Kidney glomerular epithelial cell (primary cell): Measurements from ENCODE around the gene ITGB1BP1.

ENCODE experiments used
- DNase-seq: peaks from one replicate; lab custom pipeline; 2025; lab: John Stamatoyannopoulos, UW

Gene ITGB1BP1

DNA sequence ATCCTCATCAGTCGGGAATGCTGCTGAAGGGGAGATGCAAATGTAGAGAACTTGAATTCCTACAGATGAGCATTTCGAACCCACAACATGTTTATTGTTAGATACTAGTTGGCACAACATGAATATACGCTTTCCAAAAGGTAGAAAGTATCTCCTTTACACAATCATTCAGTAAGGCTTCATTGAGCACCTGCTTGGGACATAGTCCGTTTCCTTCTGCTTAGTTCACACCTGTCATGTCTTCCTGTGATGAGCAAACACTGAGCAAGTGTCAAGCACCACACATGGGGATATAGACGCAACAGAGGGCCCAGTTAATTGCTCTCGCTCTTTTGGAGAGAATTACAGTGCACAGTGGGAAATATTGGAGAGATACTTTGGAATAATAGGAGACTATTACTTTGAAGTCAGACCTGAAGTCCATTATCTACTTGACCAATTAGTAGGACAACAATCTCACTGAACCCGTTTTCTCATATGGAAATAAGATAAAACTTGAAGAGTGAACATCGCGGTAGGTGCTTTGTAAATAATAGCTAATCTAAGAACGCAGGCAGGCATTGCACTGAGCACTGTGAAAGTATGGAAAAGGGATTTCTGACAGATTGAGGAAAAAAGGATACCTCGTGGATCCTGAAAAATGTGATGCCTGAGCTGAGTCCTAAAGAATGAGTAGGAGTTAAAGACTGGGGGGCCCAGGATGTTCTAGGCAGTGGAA is 1.3 kb upstream of the ITGB1BP1 start:
- DNase-seq: no peak

DNA sequence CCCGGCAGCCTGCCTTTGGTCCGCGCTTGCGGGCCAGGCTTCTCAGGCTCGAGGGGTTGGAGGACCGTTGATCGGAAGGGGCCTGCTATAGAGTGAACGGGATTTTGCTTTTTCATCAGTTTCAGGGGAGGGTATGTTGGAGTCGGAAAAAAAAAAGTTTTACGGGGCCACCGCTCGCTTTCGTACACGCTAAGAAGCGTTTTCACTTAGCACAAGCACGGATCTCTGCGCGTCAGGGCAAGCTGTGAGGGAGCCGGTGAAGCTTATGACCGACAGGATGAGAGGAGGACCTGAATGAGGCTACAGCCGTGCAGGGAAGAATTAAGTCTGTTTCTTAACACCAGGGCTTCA is 569 bp upstream of the ITGB1BP1 start:
- no peak for DNase-seq

DNA sequence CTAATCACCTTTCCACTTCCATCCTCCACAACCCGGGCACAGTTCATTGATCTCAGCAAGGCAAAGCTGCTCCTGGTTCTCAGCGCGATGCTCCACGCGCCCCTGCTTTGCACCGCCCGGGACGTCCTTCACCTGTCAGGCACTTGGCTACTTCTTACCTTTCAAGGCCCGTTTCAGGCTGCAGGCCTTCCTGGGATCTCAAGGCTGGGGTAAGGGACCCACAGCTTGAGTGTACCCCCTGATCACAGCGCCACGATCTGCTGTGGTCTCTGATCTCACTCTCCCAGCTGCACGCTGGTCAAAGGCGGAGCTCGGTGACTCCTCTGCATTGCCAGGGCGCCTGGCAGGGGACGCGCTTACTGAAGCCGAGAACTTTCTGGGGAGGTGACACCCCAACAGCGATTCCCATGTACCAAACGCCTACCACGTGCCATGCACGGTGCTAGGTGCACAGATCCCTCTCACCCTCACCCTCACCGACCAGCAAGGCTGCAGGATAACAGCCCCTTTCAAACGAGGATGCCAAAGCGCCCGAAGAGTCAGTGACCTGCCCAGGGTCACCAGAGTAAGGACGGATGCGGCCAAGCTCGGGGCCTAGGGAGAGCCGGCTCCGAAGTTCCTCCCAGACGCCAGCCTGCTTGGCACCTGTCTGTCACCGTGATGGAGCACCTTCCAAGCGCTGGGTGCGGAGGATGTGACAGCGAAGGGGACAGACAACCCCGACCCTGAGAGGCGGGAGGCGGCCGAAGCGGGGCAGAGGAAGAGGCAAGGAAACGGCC is 818 bp downstream of the ITGB1BP1 start:
- DNase-seq: peak; percentile 34

DNA sequence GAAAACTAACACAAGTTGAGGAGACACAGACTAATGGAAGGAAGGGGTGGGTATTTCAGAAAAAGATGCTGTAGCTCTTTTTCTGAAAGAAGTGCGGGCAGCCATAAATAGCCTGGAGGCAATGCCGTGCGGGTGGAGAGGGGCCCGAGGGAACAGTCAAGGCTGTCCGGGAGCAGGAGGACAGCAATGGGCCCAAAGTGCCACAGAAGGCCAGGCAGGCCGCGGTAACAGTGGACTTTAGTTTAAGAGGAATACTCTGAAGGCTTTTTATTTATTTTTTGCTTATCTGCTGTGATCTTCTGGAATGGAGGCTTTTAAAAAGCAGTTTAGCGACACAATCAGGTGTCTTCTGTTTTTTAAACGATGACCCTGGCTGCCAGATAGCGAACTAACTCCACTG is 2.8 kb downstream of the ITGB1BP1 start:
- no peak for DNase-seq

DNA sequence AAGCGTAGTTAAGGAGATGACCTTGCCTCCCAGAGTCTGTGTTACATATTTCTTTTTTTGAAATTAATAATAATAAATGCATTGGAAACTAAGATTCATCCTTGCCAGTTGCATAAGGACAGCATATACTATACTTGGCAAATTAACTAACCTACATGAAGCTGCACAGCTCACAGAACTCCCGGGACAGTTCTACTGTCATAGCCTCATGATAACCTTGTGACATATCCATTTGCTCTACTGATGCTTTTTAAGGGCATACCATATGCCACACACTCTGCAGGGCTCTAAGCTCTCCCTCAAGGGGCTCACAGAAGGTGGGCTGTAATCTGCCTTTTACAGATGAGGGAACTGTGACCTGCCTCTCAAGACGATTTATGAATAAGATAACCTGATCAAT is 3.8 kb downstream of the ITGB1BP1 start:
- no peak for DNase-seq

DNA sequence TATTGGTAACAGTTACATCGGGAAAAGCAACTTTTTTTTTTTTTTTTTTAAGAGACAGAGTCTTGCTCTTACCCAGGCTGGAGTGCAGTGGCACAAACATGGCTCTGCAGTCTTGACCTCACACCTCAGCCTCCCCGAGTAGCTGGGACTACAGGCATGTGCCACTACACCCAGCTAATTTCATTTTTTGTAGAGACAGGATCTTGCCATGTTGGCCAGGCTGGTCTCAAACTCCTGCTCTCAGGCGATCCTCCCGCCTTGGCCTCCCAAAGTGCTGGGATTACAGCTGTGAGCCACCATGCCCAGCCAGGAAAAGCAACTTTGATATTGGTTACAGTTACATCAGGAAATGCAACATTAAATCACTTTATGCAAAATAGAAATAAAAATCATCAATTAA is 4.6 kb downstream of the ITGB1BP1 start:
- no peak for DNase-seq

DNA sequence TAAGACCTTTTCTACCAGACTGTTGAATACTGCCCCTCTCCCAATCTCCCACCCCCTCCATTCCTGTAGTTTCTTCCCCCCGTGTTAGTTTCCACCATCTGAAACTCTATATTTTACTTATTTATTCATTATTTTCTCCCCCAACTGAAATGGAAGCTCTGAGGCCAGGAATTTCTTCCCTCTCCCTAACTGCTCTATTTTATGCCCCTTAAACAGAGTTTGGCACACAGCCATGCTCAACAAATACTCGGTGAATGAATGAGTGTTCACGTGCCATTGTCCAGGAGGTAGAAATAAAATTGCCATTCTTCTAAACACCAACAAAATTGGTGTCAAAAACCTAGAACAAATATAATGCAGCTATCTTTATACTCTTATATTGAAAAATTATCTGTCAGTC is 5.6 kb downstream of the ITGB1BP1 start:
- no peak for DNase-seq

DNA sequence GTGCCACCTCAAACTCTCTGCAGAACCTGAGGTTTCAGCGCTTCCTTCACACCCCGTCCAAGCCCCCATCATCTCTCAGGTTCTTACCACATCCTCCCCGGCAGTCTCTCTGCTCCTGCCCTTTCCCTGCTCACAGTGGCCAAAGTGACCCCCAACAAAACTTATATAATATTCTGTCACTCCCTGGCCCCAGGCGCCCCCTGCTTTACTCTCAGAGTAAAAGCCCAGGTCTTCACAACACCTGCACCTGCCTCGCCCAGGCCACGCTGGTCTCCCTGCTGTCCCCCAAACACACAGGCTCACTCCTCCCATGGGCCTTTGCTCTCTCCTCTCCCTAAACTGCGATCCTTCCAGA is 6.4 kb downstream of the ITGB1BP1 start:
- no peak for DNase-seq

DNA sequence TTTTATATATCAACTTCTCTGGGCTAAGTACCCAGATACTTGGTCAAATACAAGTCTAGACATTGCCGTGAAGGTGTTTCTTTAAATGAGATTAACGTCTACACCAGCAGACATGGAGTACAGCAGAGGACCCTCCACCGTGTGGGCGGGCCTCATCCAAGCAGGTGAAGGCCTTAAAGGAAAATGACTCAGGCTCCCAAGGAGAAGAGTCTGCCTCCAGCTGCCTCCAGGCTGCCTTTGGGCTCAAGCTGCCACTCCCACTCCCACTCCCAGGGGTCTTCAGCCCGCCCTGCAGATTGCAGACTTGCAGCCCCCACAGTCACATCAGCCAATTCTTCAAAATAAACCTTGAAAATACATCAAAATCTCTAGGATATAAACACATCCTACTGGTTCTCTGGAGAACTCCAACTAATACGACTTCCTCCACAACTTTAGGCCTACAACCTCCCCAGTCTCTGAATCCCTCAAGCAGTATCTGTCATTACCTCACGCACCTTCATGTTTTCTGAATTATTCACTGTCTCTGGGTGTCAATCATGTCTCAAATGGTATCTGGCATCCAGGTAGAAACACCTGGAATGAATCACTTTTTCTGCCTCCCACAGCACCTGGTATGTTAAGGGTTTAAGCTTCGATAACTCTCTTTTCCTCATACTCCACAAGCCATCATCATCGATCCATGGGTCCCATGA is 6.9 kb downstream of the ITGB1BP1 start:
- DNase-seq: no peak

DNA sequence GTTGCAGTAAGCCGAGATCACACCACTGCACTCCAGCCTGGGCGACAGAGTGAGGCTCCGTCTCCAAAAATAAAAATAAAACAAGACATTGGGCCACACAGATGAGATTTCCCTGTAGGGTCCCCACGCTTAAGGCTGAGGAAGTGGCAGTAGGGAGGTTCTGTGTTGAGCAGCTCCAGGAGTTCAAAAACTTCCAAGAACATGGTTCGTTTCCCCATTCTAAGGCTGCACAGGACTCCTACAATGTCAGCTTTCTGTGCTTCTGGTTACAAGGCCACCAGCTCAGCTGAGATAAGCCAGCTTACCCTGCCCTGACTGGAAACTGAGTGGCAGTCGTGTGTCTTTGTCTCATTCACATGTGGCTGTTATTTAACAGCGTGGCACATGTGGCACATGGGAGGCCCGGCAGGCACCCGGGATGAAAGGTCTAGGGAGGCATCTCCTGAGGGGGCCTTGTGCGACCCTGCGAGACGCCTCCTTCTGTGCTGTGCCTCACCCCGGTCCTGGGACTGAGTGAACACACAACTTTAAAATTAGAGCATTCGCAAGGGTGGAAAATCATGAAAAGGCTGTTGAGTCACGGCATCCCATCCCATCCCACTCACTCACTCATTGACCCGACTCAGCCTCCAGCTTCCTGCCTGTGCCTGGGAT is 7.7 kb downstream of the ITGB1BP1 start:
- no peak for DNase-seq

DNA sequence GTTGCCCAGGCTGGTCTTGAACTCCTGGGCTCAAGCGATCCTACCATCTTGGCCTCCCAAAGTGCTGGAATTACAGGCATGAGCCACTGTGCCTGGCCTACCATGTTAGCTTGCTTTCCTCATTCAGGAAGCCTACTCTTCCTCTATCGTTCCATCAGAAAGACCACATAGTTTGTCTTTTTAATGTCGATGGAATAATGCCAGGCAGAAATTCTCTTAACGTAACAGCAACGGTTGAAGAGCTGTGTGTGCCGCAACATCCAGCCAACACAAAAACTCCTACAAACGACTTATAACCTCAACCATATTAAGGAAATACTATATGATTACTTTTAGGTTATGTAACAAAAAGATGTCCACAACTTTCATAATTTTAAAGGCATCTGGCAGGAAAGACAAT is 10.5 kb downstream of the ITGB1BP1 start:
- DNase-seq: no peak

DNA sequence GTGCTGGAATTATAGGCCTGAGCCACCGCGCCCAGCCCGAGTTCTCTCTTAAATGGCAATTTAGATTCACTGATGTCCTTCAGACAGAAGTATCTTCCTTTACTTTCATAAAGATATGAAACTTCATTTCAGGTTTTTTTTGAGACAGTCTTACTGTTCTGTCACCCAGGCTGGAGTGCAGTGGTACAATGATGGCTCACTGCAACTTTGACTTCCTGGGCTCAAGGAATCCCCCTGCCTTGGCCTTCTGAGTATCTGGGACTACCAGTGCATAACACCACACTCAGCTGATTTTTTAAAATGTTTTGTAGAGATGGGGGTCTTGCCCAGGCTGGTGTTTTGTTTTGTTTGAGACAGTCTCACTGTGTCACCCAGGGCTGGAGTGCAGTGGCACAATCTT is 13.2 kb downstream of the ITGB1BP1 start:
- no peak for DNase-seq

DNA sequence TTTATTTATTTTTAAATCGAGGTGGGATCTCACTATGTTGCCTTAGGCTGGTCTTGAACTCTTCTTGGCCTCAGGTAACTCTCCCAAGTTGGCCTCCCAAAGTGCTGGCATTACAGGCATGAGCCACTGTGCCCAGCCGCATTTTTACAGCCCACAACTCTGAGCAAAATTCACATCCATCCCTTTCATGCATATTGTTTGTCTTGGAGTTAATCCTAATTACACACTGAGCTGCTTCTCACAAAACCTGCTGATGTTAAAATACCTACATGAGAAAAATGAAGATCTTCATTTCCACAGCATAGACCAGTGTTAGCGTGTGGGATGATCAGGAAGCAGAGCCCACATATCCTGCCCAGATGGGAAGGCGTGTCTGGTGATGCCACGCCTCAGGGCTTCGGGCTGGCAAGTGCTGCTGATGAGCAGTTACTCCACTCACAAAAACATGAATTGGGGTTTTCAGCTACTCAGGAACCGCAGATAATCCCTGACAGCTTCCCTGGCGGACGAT is 14.6 kb downstream of the ITGB1BP1 start:
- DNase-seq: peak; percentile 86

DNA sequence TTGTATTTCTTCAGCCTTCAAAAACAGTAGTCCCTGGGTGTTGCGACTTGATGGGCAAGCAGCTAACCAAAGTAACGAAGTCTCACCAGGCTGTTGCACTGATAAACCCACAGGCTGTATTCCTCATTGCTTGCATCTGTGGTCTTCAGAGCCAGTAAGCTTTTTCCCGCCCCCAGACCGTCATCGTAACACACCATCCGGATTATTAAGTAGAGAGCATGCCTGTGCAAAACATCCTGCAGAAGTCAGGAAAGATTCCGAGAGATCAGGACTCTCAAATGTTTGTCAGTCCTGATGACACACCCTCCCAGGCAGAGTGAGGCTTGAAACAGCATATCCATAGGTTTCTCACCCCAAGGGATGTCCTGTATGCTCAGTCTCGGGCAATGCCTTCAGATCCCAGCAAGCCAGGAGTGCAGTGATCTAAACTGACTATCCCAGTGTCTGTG is 15.9 kb downstream of the ITGB1BP1 start:
- no peak for DNase-seq

DNA sequence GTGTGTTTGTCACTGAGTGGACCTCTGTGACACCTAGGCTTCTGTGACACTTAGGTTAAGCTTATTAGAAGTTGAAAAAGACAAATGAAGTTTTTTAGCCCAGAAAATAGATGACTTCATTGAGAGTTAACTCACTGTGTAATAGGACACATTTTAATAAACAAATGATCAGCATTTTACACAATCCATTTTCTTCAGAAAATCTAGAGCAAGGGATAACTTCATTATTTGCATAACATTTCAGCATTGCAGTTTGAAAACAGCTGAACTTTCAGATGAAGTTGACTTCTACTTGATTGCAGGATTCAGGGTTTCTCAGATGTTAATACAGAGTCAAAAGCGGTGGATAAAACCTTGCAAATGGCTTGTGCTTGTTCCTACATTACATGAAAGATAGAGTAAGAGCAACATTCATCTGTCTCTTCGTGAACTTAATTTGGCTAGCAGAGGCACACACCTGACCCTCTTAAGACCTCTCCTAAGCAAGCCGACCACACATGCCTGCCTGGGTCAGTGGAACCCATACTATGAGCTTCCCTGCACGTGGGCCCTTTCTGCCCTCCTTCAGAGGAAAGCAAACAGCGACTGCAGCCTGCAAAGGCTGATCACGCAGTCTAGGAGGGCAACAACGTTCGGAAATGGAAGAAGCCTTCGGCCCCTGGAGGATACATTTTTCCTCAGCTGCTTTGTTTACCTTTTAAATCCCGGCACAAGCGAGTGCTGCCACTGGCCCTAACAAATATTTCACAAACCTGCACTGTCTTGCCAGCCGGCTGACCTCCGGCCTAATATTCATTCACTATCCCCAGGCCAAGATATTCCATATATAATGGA is 16.6 kb downstream of the ITGB1BP1 start:
- DNase-seq: no peak

DNA sequence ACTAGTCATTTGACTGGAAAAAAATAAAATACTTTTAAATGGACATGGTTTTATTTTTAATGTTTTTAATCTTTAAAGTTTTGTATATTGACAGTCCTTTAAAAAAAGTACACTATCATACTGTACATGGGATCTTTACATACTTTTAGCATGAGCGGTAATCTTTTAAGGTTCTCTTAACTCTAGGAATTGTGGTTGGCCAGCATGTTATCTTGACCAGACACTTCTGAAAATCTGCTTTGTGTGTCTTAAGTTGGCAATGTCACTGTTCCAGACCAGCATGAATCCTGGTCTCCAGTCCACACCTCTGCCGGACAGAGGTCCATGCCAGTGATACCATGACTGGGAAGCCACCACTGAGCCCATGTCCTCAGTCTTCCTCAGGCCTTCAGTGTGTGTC is 17.7 kb downstream of the ITGB1BP1 start:
- DNase-seq: no peak

DNA sequence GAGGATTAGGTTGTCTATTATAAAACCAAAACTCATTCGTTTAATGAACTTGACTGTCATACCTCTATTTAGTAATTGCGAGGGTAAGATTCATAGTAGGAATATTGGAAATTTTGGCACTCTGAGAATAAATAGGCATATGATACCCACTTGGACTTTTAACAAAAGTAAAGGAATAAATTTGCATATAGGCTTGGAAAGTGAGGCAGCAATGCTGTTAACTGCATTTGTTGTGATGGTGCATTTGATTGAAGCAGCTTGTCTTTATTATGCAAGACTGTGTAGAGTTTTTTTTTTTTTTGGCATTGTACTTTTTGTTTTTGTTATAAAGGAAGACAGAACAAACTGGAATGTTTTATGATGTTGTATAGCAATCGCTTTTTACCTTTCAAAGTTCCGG is 18.9 kb downstream of the ITGB1BP1 start:
- no peak for DNase-seq

DNA sequence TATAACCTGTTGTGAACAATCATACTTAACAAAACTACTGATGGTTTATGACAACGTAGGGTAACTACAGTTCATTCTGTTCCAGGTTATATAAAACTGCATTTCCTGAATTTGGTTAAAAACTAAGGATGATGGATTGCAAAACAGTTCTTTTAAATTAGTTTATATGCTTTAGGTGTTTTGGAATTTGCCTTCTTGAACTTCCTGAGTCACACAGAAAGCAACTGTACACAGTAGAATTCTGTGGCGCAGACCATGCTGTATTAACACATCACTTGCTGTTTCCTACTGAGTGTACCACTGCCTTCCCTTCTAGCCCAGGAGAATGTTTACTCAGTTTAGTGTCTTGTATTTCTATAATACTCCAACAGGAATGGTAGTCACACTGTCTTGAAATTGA is 19.4 kb downstream of the ITGB1BP1 start:
- no peak for DNase-seq

DNA sequence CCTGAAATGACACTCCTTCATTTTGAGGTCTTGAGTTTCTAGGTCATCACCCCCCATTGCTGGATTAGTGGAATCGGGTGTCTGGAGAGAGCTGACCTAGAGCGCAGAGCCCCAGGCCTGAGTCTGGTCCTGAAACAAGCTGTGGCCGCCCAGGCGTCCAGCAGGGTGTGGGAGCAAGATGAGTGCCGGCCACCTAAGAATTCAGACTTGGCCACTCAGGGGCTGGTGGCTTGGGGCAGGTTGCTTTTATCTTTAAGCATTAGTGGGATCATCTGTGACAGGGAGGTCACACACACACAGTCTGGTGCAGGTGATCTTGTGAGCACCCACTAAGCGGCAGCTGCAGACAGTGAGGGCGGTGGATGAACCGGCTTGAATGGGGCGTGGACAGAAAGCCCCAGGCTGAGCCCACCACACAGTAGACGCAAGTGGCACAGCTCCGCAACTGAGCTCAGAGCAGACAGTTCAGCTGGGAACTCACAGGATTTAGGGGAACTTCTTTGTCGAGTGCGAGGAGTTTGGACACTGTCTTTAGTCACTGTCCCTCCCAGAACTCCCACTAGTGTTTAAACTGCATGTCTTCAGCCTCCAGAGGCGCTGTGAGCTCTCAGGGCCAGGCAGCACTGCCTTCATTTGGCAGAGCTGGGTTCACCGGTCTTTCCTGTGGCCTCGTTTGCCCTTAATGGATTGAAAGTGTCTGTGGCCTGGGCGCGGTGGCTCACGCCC is 21.5 kb downstream of the ITGB1BP1 start:
- DNase-seq: no peak

DNA sequence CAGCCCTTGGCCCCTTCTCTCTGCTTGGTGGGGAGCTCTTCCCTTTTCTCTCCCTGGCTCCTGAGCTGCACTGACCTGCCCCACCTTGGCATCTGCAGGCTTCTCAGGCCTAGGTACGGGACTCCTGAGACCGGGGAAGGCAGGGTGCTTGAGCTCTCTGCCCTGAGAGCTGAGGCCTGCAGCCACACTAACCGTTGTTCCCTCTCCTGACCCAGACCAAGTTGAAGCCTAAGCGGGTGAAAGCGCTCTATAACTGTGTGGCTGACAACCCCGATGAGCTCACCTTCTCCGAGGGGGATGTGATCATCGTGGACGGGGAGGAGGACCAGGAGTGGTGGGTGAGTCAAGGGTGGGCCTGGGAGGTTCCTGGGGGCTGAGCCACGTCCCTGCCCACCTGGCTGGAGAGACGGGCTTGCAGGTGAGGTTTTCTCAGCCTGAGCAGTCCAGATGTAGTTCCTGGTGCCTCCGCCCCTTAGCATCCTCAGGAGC is 22.2 kb downstream of the ITGB1BP1 start:
- DNase-seq: no peak
